ENCODE results near the gene PACSIN1.

PACSIN1 gene

GRCh38 chr6:34565722-34566137, 99.9 kb downstream of the PACSIN1 start:
- Histone ChIP-seq H3K9me3 (replicated peaks; ENCODE audit: insufficient read depth, low read length) (no peaks in the 10 kb centered on the region), H2AFZ (ENCODE audit: low read length) (no peak overlapping the region), H3K27me3 (replicated peaks; ENCODE audit: insufficient read depth, low read length) (no peaks in the 10 kb centered on the region), H3K79me2 (ENCODE audit: low read length) (no peaks in the 10 kb centered on the region), H3K9me2 (replicated peaks; ENCODE audit: insufficient read depth, low read length) (no peaks in the 10 kb centered on the region), H3K4me2 (ENCODE audit: low read depth, low read length) (no peak overlapping the region), H3F3A (ENCODE audit: insufficient read depth, low read length) (no peaks in the 10 kb centered on the region), H3K27ac (ENCODE audit: low read length) (no peak overlapping the region), H3K4me3 (ENCODE audit: low read length) (no peak overlapping the region), H3K36me3 (replicated peaks; ENCODE audit: insufficient read depth, low read length) (no peaks in the 10 kb centered on the region), H3K4me1 (ENCODE audit: low read length) (no peaks in the 10 kb centered on the region), H4K20me1 (ENCODE audit: insufficient read depth, low read length) (no peaks in the 10 kb centered on the region), H3K9ac (ENCODE audit: low read length) (no peak overlapping the region)
- DNase-seq: no peak
- TF ChIP-seq EZH2 (optimal IDR thresholded peaks at IDR 0.05; ENCODE audit: low read depth, low read length): no peak
- no peak for TF ChIP-seq CTCF (IDR thresholded peaks at IDR 0.05; ENCODE audit: low read length)
- TF ChIP-seq EZH2phosphoT487 (IDR thresholded peaks at IDR 0.05; ENCODE audit: low read length): no peak

- no peak for DNase-seq
- H3K36me3 ChIP-seq (replicated peaks; ENCODE audit: insufficient read depth, low read length): no peaks in the 10 kb centered on the region
- no peaks in the 10 kb centered on the region for H3K4me1 ChIP-seq (ENCODE audit: low read length)
- H3K9me2 ChIP-seq (replicated peaks; ENCODE audit: insufficient read depth, low read length): no peaks in the 10 kb centered on the region
- H4K20me1 ChIP-seq (ENCODE audit: insufficient read depth, low read length): no peaks in the 10 kb centered on the region
- no peak overlapping the region for H3K4me2 ChIP-seq (ENCODE audit: low read depth, low read length)
- no peaks in the 10 kb centered on the region for H3F3A ChIP-seq (ENCODE audit: insufficient read depth, low read length)
- no peak overlapping the region for H3K27ac ChIP-seq (ENCODE audit: low read length)
- H3K79me2 ChIP-seq (ENCODE audit: low read length): no peaks in the 10 kb centered on the region
- H3K27me3 ChIP-seq (replicated peaks; ENCODE audit: insufficient read depth, low read length): no peaks in the 10 kb centered on the region
- H3K9me3 ChIP-seq (replicated peaks; ENCODE audit: insufficient read depth, low read length): no peaks in the 10 kb centered on the region
- no peak overlapping the region for H2AFZ ChIP-seq (ENCODE audit: low read length)
- no peak for TF ChIP-seq EZH2 (optimal IDR thresholded peaks at IDR 0.05; ENCODE audit: low read depth, low read length)
- no peak for TF ChIP-seq CTCF (IDR thresholded peaks at IDR 0.05; ENCODE audit: low read length)
- no peak for TF ChIP-seq EZH2phosphoT487 (IDR thresholded peaks at IDR 0.05; ENCODE audit: low read length)
- H3K4me3 ChIP-seq (ENCODE audit: low read length): no peak overlapping the region
- H3K9ac ChIP-seq (ENCODE audit: low read length): no peak overlapping the region
Measured at GRCh38 chr6:34566830-34567546, 101.1 kb downstream of the PACSIN1 start.

DNA sequence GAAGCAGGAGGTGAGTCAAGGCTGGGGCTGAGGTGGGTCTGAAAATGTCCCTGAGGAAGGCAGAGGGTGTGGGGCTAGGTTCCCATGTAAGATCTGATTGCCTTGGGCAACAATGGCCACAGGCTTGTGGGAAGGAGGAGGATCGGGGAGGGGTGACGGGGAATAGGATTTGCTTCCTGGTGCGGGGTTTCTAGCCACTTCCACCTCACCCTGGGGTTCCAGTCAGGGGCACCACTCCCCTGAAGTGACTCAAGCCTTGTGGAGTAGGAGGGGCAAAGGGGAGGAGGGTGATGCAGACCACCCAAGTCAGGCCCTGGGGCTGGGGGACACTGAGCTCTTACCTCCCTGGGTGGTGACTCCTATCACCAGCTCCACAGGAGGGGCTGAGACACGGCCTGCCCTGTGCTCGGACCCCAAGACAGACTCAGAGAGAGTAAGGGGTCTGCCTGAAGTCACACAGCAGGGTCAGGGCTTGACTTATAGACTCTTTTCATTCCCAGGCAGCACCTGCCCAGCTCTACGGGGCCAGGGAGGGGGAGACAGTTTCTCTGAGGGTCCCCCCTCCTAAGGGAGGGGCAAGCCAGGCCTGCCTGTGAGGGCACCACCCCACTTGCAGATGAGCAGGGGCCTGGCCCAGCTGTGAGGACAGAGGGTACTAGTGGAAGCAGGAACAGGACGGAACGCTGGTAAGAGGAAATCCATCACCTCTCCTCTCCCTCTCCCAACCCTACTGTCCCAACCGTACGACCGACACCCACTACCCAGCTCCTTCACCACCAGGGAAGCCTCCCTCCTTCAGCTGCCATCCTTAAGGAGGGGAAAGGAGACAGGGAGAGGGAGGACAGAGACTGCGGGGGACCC, 102.7 kb downstream of the PACSIN1 start:
- no peaks in the 10 kb centered on the region for H3K27me3 ChIP-seq (replicated peaks; ENCODE audit: insufficient read depth, low read length)
- H3K27ac ChIP-seq (ENCODE audit: low read length): no peak overlapping the region
- no peaks in the 10 kb centered on the region for H3K9me2 ChIP-seq (replicated peaks; ENCODE audit: insufficient read depth, low read length)
- H2AFZ ChIP-seq (ENCODE audit: low read length): no peak overlapping the region
- H3K79me2 ChIP-seq (ENCODE audit: low read length): no peaks in the 10 kb centered on the region
- no peaks in the 10 kb centered on the region for H3F3A ChIP-seq (ENCODE audit: insufficient read depth, low read length)
- H3K4me3 ChIP-seq (ENCODE audit: low read length): no peak overlapping the region
- no peak for TF ChIP-seq EZH2phosphoT487 (IDR thresholded peaks at IDR 0.05; ENCODE audit: low read length)
- no peak for TF ChIP-seq CTCF (IDR thresholded peaks at IDR 0.05; ENCODE audit: low read length)
- no peaks in the 10 kb centered on the region for H3K9me3 ChIP-seq (replicated peaks; ENCODE audit: insufficient read depth, low read length)
- no peak for DNase-seq
- no peaks in the 10 kb centered on the region for H3K4me1 ChIP-seq (ENCODE audit: low read length)
- H3K36me3 ChIP-seq (replicated peaks; ENCODE audit: insufficient read depth, low read length): no peaks in the 10 kb centered on the region
- no peak overlapping the region for H3K9ac ChIP-seq (ENCODE audit: low read length)
- H4K20me1 ChIP-seq (ENCODE audit: insufficient read depth, low read length): no peaks in the 10 kb centered on the region
- H3K4me2 ChIP-seq (ENCODE audit: low read depth, low read length): no peak overlapping the region
